BLaER1 (cell line): ENCODE results near the gene ZNF350.
"Not testable (repeated sequence)": the region's sequence is repeated elsewhere in the genome, so short reads cannot be mapped to it uniquely, and the experiment has no call there.

Source experiments
- H3K27ac ChIP-seq: shearing (Covaris generic); formaldehyde crosslinking; 2 replicates; pipeline ENCODE4 v1.8.1; 2022
- H3K27me3 ChIP-seq: shearing (Covaris generic); formaldehyde crosslinking; 2 replicates; pipeline ENCODE4 v1.8.1; 2022
- H3K36me3 ChIP-seq: shearing (Covaris generic); formaldehyde crosslinking; 2 replicates; pipeline ENCODE4 v1.8.1; 2022
- H3K4me1 ChIP-seq: shearing (Covaris generic); formaldehyde crosslinking; 2 replicates; pipeline ENCODE4 v1.8.1; 2022
- H3K4me2 ChIP-seq: shearing (Covaris generic); formaldehyde crosslinking; 2 replicates; pipeline ENCODE4 v1.8.1; 2022
- H3K4me3 ChIP-seq: shearing (Covaris generic); formaldehyde crosslinking; 2 replicates; pipeline ENCODE4 v1.8.1; 2022
- H3K9ac ChIP-seq: shearing (Covaris generic); formaldehyde crosslinking; 2 replicates; pipeline ENCODE4 v1.8.1; 2022
- H3K9me3 ChIP-seq: shearing (Covaris generic); formaldehyde crosslinking; 2 replicates; pipeline ENCODE4 v1.8.1; 2022
- H4K20me1 ChIP-seq: shearing (Covaris generic); formaldehyde crosslinking; 2 replicates; pipeline ENCODE4 v1.8.1; 2022
- Cebpa-rat ChIP-seq: shearing (Covaris generic); IDR thresholded peaks from 2 replicates; pipeline ENCODE4 v1.8.1; 2022

Gene ZNF350

GRCh38 chr19:51986309-51987291, at the start of gene ZNF350:
TSS of gene ZNF350 (minus strand) at chr19:51986840. CDS start at chr19:51974360, 12,480 bp downstream.
- peaks cover 9% of the 10 kb centered on the region for H3K4me1 ChIP-seq
- H4K20me1 ChIP-seq = no peaks in the 10 kb centered on the region
- H3K27ac ChIP-seq = peak within 1 kb of the TSS; percentile 85
- peak within 1 kb of the TSS; percentile 90 for H3K9ac ChIP-seq
- no peak for TF ChIP-seq Cebpa-rat
- H3K4me2 ChIP-seq = peak within 1 kb of the TSS; percentile 96
- no peaks in the 10 kb centered on the region for H3K27me3 ChIP-seq
- peaks cover 87% of the 10 kb centered on the region for H3K9me3 ChIP-seq
- H3K36me3 ChIP-seq = peaks cover 37% of the 10 kb centered on the region
- peak within 1 kb of the TSS; percentile 86 for H3K4me3 ChIP-seq

GRCh38 chr19:52034051-52034728, 47.5 kb upstream of the ZNF350 start:
- peak overlapping the region; percentile 27 for H3K4me3 ChIP-seq

GRCh38 chr19:52028780-52029123, 42.1 kb upstream of the ZNF350 start:
- H3K27ac ChIP-seq = peak overlapping the region; percentile 93
- peak overlapping the region; percentile 84 for H3K4me3 ChIP-seq
- H3K27me3 ChIP-seq = no peaks in the 10 kb centered on the region
- H3K9me3 ChIP-seq = peaks cover 73% of the 10 kb centered on the region
- no peak for TF ChIP-seq Cebpa-rat
- H3K4me2 ChIP-seq = peak overlapping the region; percentile 91
- H3K9ac ChIP-seq = peak overlapping the region; percentile 96
- H3K36me3 ChIP-seq = peaks cover 59% of the 10 kb centered on the region
- no peaks in the 10 kb centered on the region for H4K20me1 ChIP-seq
- H3K4me1 ChIP-seq = peaks cover 20% of the 10 kb centered on the region

More at GRCh38 chr19:52034051-52034728, 47.5 kb upstream of the ZNF350 start:
- TF ChIP-seq Cebpa-rat = no peak
- no peaks in the 10 kb centered on the region for H4K20me1 ChIP-seq
- H3K27me3 ChIP-seq = no peaks in the 10 kb centered on the region
- H3K27ac ChIP-seq = no peak overlapping the region
- H3K4me1 ChIP-seq = peaks cover 2% of the 10 kb centered on the region
- no peak overlapping the region for H3K9ac ChIP-seq
- H3K36me3 ChIP-seq = peaks cover 82% of the 10 kb centered on the region
- H3K9me3 ChIP-seq = peaks cover 95% of the 10 kb centered on the region
- H3K4me2 ChIP-seq = no peak overlapping the region

- Histone ChIP-seq H3K4me3 (peak within 1 kb of the TSS; percentile 84), H3K9me3 (peaks cover 73% of the 10 kb centered on the region), H3K4me1 (peaks cover 20% of the 10 kb centered on the region), H3K4me2 (peak within 1 kb of the TSS; percentile 91), H4K20me1 (no peaks in the 10 kb centered on the region), H3K36me3 (peaks cover 59% of the 10 kb centered on the region), H3K27me3 (no peaks in the 10 kb centered on the region), H3K9ac (peak within 1 kb of the TSS; percentile 96), H3K27ac (peak within 1 kb of the TSS; percentile 93)
- no peak for TF ChIP-seq Cebpa-rat
Measured at GRCh38 chr19:52028027-52028779, 41.6 kb upstream of the ZNF350 start, which contains the start of gene ZNF614. TSS of gene ZNF614 (minus strand) at chr19:52028379. CDS start at chr19:52025745, 2,634 bp downstream.

GRCh38 chr19:52026255-52026990, 39.8 kb upstream of the ZNF350 start:
- H3K4me3 ChIP-seq = peak overlapping the region; percentile 84; the same call in 1 of the 2 replicates

GRCh38 chr19:52024478-52024877, 37.8 kb upstream of the ZNF350 start:
- H3K4me2 ChIP-seq, H3K27ac ChIP-seq, H3K27me3 ChIP-seq, H3K9ac ChIP-seq, H4K20me1 ChIP-seq: not testable (repeated sequence)
- 0 out of 2 replicates have a peak overlapping the region, but pooled peaks have one; percentile 1 for H3K4me3 ChIP-seq
- H3K4me1 ChIP-seq = peaks cover 20% of the 10 kb centered on the region
- H3K9me3 ChIP-seq = peaks cover 76% of the 10 kb centered on the region
- peaks cover 75% of the 10 kb centered on the region for H3K36me3 ChIP-seq

More at GRCh38 chr19:52026255-52026990, 39.8 kb upstream of the ZNF350 start:
- Histone ChIP-seq H3K4me1 (peaks cover 20% of the 10 kb centered on the region), H3K9me3 (peaks cover 73% of the 10 kb centered on the region), H3K36me3 (peaks cover 61% of the 10 kb centered on the region), H3K4me2 (peak overlapping the region; percentile 91)
- not testable (repeated sequence) for H3K27me3 ChIP-seq, H3K27ac ChIP-seq, H3K9ac ChIP-seq, H4K20me1 ChIP-seq

- TF ChIP-seq Cebpa-rat = no peak
- Histone ChIP-seq H3K9me3 (peaks cover 99% of the 10 kb centered on the region), H3K27me3 (no peaks in the 10 kb centered on the region), H3K4me3 (no peak overlapping the region), H3K9ac (no peak overlapping the region), H3K27ac (no peak overlapping the region), H3K4me2 (no peak overlapping the region), H3K36me3 (peaks cover 97% of the 10 kb centered on the region), H4K20me1 (no peaks in the 10 kb centered on the region), H3K4me1 (peaks cover 10% of the 10 kb centered on the region)
Measured at GRCh38 chr19:52022193-52022592, 35.6 kb upstream of the ZNF350 start.

- Histone ChIP-seq H3K4me2 (no peak overlapping the region), H3K4me1 (no peaks in the 10 kb centered on the region), H4K20me1 (no peaks in the 10 kb centered on the region), H3K9me3 (peaks cover 100% of the 10 kb centered on the region), H3K27ac (no peak overlapping the region), H3K27me3 (no peaks in the 10 kb centered on the region), H3K36me3 (peaks cover 100% of the 10 kb centered on the region), H3K4me3 (no peak overlapping the region), H3K9ac (no peak overlapping the region)
- TF ChIP-seq Cebpa-rat = no peak
Measured at GRCh38 chr19:52020506-52020905, 33.9 kb upstream of the ZNF350 start.

GRCh38 chr19:52010674-52011073, 24.0 kb upstream of the ZNF350 start:
- Histone ChIP-seq H3K4me3 (no peak overlapping the region), H4K20me1 (no peaks in the 10 kb centered on the region), H3K36me3 (peaks cover 43% of the 10 kb centered on the region)

More at GRCh38 chr19:52010674-52011073, 24.0 kb upstream of the ZNF350 start:
- Histone ChIP-seq H3K27ac (no peak overlapping the region), H3K9ac (no peak overlapping the region), H3K4me2 (no peak overlapping the region), H3K9me3 (peaks cover 52% of the 10 kb centered on the region), H3K4me1 (peaks cover 10% of the 10 kb centered on the region), H3K27me3 (no peaks in the 10 kb centered on the region)
- no peak for TF ChIP-seq Cebpa-rat
